HG03439 (cell line): Measurements from ENCODE around the gene ASF1B.

Experiments used
- ATAC-seq: cut with Tn5 transposase; IDR thresholded peaks from one replicate; pipeline ENCODE4 v1.9.1; 2021; ENCODE audit warnings: mild to moderate bottlenecking, moderate library complexity; ENCODE audit not compliant: unreplicated experiment

Gene ASF1B

DNA sequence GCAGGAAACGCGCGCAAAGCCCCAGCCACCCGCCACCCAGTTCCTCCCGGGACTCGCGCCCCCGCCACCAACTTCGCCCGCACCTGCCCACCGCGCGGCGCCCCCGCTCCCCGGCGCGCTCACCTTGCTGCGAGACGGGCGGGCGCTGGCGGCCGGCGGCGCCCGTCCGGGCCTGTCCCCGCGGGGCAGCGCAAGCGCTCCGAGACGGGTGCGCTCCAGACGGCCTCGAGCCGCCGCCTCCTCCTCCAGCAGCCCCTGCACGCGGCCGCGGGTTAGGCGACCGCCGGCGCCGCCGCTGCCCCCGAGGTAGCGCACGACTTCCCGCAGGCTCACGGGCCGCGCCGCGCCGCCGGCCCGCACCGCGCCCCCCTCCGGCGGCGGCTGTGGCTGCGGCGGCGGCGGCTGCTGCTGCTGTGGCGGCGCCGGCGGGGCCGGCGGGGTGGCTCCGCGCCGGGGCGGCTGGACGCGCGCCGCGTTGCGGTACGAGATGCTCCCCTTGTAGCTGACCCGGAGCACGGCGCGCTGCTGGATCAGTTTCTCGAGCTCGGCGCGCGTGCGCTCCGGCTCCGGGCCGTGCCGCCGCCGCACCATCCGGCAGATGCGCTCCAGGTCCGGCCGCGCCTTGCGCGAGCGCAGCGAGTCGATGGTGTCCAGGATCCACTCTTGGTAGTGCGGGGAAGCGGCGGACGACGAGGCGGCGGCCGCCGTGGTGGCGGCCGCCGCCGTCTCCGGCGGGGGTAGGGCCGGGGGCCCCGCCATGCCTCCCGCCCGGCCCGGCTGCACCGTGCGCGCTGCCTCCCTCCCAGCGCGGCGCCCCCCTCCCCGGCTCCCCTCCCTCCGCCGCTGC, 46.5 kb downstream of the ASF1B start:
- ATAC-seq, result peak; percentile 11

DNA sequence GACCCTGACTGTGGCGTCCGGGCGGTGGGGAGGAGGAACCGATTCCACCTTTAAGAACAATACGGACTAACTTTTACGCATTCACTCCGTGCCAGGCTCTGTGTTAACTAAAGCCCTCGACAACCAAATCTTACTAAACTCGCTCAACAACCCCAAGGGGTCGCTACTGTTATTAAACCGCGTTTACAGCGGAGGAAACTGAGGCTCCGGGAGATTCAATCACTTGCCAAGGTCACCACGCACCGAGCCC, 47.1 kb downstream of the ASF1B start:
- ATAC-seq, result no peak

- ATAC-seq, result no peak
Measured at GRCh38 chr19:14088634-14089411, 47.6 kb downstream of the ASF1B start.

DNA sequence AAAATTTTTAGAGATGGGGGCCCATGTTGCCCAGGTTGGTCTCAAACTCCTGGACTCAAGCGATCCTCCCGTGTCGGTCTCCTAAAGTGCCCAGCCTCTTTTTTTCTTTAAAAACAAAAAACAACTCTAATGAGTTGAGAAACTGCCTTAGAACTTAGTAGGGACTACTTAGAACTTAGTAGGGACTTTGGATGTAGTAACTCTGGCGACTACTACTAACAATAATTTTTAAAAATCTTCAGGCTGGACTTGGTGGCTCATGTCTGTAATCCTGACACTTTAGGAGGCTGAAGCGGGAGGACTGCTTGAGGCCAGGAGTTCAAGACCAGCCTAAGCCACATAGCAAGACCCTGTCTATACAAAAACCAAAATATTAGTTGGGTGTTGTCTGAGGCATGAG, 50.3 kb downstream of the ASF1B start:
- ATAC-seq, result no peak

DNA sequence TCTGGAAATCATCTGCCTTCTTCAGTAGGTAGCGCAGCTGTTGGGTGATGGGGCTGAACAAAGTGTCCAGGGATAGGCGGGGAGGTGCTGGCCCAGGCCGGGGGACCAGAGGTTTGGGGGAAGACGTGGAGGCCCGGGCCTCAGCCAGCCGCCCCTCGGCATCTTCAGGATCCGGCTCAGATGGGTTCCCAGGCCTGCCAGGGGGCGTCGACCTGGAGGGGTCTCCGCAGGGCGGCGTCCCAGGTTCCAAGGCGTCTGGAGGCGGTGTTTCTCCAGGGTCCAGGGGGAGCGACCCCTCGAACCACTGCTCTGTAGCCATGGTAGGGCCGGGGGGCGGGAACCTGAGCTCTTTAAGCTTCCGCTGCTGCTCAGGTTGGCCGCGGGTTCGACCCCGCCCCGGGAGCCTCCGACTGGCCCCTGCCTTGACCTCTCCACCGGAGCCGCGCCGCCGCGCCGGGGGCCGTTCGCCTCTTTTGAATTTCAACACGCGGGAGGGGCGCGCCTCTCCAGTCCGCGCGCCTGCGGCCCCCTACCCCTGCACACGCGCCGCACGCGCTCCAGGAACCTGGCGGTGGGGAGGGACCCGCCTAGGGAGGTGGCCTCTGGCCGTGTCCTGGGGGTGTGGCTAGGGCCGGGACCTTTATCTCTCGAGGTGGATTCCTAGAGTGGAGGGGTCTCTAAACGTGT, 50.9 kb downstream of the ASF1B start, which contains the start of gene C19orf67:
Gene C19orf67 (minus strand): TSS at position 475 of the 687 bp plus-strand sequence. CDS start 156 bp downstream, at position 319.
- no peak for ATAC-seq

DNA sequence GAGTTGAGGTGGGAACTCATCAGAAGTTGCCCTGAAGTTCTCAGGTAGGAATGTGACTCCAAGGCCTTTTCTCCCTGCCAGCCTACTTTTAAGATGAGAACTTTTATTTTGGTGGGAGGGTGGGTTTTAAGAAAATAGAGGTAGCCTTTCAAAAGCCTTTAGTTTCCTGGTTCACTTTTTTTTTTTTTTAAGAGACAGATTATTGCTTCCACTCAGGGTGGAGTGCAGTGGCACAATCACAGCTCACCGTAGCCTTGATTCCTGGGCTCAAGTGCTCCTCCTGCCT, 53.8 kb downstream of the ASF1B start:
- ATAC-seq, result no peak

DNA sequence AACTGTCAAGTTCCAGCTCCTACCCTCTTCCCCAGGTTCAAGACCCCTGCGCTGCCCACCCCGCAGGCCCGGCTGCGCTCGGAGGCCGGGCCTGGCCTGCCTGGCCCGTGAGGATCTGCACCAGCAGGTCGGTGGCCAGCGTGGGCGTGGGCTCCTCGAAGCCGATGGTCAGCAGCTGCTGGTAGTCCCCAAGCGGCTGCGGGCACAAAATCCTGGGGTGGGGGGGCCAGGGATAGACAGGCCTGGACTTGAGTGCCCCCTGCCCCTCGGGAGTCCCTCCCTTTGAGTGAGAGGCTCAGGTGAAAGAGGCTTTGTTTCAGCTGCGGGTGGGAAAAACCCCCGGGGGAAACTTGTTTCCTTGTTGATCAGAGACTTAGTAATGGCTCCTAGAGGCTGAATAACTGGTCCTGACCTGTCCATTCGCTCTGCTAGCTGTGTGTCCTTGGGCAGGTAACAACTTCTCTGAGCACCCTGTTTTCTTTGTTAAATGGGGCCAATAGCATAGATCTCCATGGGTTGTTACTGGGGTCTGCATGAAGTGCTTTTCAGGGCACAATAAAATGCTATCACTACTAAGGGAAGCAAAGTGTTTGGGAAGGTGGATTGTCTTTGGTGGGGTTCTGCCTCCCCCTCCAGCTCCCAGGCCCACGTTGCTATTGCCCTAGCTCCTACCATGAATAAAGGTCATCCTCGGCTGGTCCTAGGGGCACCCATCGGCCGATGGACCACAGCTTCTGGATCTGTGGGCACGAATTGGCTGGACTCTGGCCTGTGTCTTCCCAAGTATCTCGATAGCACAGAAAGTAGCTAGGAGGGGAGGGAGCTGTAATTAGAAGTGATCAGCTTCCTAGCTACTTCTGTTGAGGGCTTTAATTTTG, 54.4 kb downstream of the ASF1B start:
- ATAC-seq, result peak; percentile 6

DNA sequence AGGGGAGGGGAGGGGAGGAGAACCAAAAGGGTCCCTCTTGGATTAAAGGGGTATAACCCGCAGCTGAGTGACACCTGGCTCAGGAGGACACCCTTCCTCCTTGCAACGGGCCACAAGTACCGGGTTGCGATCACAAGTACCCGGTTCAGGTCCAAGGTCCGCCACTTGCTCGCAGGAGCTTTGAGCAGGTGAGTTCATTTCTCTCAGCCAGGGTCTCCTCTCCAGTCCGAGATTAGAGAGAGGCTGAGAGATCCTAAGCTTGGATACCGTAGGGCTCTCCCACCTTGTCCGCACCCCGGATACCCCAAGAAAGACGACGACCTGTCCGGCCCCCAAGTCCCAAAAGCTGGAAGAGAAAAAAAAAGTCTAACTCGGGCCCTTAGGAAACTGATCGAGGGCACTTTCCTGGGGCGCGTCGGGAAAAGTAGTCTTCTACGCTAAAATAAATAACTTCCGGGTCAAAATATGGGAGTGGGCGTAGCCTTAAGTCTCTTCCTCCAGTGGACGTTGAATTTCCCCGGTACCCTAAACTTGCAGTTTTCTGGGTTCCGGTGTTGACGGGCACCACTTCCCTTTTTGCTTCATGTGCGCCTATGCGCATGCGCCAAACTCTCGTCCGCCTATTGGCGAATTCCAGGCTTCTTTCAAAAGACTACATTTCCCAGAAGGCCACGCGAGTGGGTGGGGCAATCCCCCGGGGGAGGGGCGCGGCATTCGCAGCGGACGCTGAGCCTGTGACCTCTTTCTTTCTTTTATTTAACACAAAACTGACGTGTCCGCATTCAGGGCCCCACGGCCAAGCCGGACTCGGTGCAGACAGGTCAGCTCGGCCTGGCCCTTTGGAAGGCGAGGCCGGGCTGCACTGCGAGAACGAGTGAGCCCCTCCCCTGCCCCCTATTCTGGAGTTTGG, 55.2 kb downstream of the ASF1B start:
- peak; percentile 77 for ATAC-seq

DNA sequence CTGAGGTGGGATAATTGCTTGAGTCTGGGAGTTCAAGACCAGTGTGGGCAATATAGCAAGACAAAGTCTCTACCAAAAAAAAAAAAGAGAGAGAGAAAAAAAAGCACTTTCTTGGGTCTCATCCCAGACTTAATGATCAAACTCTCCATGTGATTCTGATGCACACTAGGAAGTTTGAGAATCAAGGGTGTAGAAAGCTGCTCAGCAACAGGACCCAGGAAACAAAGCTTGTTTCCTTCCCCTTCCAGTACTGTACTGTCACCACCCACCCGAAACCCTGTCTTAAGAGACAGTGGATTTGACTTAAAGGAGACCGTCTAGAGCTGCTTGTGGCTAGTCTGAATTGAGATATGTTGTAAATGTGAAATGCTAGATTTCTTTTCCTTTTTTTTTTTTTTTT, 58.0 kb downstream of the ASF1B start:
- no peak for ATAC-seq

- ATAC-seq, result no peak
Measured at GRCh38 chr19:14073925-14074838, 62.2 kb downstream of the ASF1B start.

DNA sequence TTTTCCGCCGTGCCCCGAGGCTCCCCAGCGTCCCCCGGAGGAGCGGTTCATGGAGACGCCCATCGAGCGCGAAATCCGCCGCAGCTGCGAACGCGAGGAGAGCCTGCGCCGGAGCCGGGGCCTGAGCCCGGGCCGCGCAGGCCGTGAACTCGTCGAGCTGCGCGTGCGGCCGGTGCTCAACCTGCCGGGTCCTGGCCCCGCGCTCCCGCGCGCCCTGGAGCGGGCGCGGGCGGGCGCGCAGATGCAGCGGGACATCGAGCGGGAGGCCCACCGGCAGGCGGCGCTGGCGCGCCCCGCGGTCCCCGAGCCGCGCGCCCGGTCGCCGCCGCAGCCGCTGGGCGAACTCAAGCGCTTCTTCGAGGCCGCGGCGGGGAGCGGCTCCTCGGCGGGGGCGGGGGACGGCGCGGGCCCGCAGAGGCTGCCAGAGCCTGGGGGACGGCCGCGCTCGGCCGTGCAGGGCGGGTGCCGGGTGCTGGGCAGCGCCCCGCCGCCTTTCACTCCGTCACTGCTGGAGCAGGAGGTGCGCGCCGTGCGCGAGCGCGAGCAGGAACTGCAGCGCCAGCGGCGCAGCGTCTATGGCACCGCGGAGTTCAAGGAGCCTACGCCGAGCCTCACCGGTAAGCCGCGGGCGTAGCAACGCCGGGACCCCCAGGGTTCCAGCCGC, 63.0 kb downstream of the ASF1B start:
- ATAC-seq, result peak; percentile 47

DNA sequence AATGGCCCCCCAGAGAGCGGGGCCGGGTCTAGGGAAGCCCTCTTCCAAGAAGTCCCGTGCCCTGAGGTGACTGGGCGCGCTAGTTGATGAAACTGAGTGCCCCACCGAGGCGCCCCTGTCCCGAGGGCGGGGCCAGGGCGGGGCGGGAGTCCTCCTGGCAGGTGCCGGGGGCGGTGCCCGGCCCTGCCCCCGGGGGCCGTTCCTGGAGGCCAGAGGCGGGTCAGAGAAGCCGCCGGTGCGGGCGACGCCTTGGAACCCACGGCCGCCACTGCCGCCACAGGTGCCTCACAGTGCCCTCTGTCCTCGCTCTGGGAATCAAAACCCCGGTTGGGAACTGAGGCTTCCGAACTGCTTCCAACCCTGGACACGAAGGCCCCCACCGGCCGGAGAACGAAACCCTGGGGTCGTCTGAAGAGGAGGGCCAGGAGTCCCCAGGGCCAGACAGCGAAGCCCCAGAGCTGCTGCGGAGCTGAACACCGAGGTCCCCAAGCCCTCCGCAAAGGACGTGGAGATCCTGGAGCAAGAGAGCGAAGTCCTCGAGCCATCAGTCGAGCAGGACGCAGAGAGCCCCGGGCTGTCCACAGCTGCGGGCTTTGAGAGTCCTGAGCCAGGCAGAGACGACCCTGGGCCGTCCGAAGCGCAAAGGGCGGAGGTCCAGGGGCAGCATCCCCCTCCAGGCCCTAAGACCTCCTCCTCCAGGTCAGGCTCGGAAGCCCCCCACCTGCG, 63.7 kb downstream of the ASF1B start, which contains the start of gene MISP3:
Gene MISP3 (plus strand): TSS at position 252 of the 726 bp plus-strand sequence. CDS start 524 bp downstream, outside the sequence.
- no peak for ATAC-seq

- ATAC-seq, result no peak
Measured at GRCh38 chr19:14070268-14071050, 65.9 kb downstream of the ASF1B start.
